Head of caudate nucleus (tissue), 42 donors: ENCODE data around the gene ZBP1.
A peak's percentile ranks its signal among the peaks of the same experiment; 100 is the strongest.

ENCODE experiments used
- DNase-seq, 42 donors: peaks; one replicate each; pipeline versions ENCODE4 v3.0.0 to v3.0.0-alpha.2; 2020 to 2021; ENCODE audit warnings: mixed read lengths in 7 of 42
- intact Hi-C: fragments of 100-400 bp; cut with DNase I; formaldehyde crosslinking; loops from one replicate; pipeline ENCODE4 v1.15.0; 2022

ZBP1 gene

GRCh38 chr20:57625181-57625958, 5.1 kb upstream of the ZBP1 start:
- DNase-seq: peak in 3 of 42 donors; percentile 10 to 35 (median 22)
- intact Hi-C loops: no loop called here

GRCh38 chr20:57624124-57624523, 3.9 kb upstream of the ZBP1 start:
- peak in 2 of 42 donors; percentile 3 to 23 for DNase-seq

GRCh38 chr20:57622579-57623381, 2.6 kb upstream of the ZBP1 start:
- intact Hi-C loops: no loop called here
- DNase-seq: peak in 39 of 42 donors; percentile 30 to 76 (median 61)

More at GRCh38 chr20:57624124-57624523, 3.9 kb upstream of the ZBP1 start:
- intact Hi-C loops: no loop called here

- intact Hi-C loops: no loop called here
- peak in 3 of 42 donors; percentile 7 to 39 (median 18) for DNase-seq
Measured at GRCh38 chr20:57622201-57622570, 2.0 kb upstream of the ZBP1 start.

GRCh38 chr20:57621421-57622200, 1.4 kb upstream of the ZBP1 start:
- intact Hi-C loops: no loop called here
- peak in 2 of 42 donors; percentile 3 to 20 for DNase-seq

GRCh38 chr20:57620999-57621398, 773 bp upstream of the ZBP1 start:
- DNase-seq: peak in 2 of 42 donors; percentile 3 to 20
- intact Hi-C loops: no loop called here

GRCh38 chr20:57619051-57619831, 985 bp downstream of the ZBP1 start:
- peak in 8 of 42 donors; percentile 10 to 57 (median 46) for DNase-seq
- intact Hi-C loops: no loop called here

- DNase-seq: peak in 2 of 42 donors; percentile 12 to 35
- intact Hi-C loops: no loop called here
Measured at GRCh38 chr20:57618764-57619050, 1.5 kb downstream of the ZBP1 start.

- intact Hi-C loops: no loop called here
- peak in 8 of 42 donors; percentile 6 to 37 (median 24) for DNase-seq
Measured at GRCh38 chr20:57618091-57618763, 2.0 kb downstream of the ZBP1 start.

GRCh38 chr20:57617079-57617795, 3.0 kb downstream of the ZBP1 start:
- DNase-seq: peak in 7 of 42 donors; percentile 5 to 20 (median 10)
- intact Hi-C loops: no loop called here

GRCh38 chr20:57616143-57616951, 3.9 kb downstream of the ZBP1 start:
- peak in 8 of 42 donors; percentile 1 to 29 (median 20) for DNase-seq
- intact Hi-C loops: no loop called here

GRCh38 chr20:57615445-57615811, 4.8 kb downstream of the ZBP1 start:
- intact Hi-C loops: no loop called here
- DNase-seq: peak in 3 of 42 donors; percentile 5 to 34 (median 21)

GRCh38 chr20:57614490-57615444, 5.5 kb downstream of the ZBP1 start:
- intact Hi-C loops: no loop called here
- peak in 6 of 42 donors; percentile 0 to 24 (median 6) for DNase-seq

GRCh38 chr20:57613481-57613921, 6.7 kb downstream of the ZBP1 start:
- intact Hi-C loops: no loop called here
- DNase-seq: peak in 8 of 42 donors; percentile 3 to 23 (median 11)

GRCh38 chr20:57612916-57613315, 7.3 kb downstream of the ZBP1 start:
- intact Hi-C loops: no loop called here
- DNase-seq: peak in 8 of 42 donors; percentile 2 to 31 (median 14)
